Activated naive CD8-positive, alpha-beta T cell (primary cell): Measurements from ENCODE around the gene B3GAT1.
"Not testable (repeated sequence)": the region's sequence is repeated elsewhere in the genome, so short reads cannot be mapped to it uniquely, and the experiment has no call there.

Experiments used
- H3K27ac Mint-ChIP-seq: one replicate; pipeline ENCODE4 v1.8.0; 2021; ENCODE audit warnings: mixed read lengths
- H3K27me3 Mint-ChIP-seq: one replicate; pipeline ENCODE4 v1.8.0; 2021; ENCODE audit warnings: mixed read lengths
- H3K36me3 Mint-ChIP-seq: one replicate; pipeline ENCODE4 v1.8.0; 2021; ENCODE audit warnings: mixed read lengths
- H3K4me1 Mint-ChIP-seq: one replicate; pipeline ENCODE4 v1.8.0; 2021; ENCODE audit warnings: low read depth, mixed read lengths
- H3K4me3 Mint-ChIP-seq: one replicate; pipeline ENCODE4 v1.8.0; 2021; ENCODE audit warnings: mild to moderate bottlenecking, mixed read lengths
- H3K9me3 Mint-ChIP-seq: one replicate; pipeline ENCODE4 v1.8.0; 2021; ENCODE audit warnings: low read depth, mixed read lengths

Gene B3GAT1

GRCh38 chr11:134355656-134356055 lies 56.4 kb downstream of the B3GAT1 start:
- H3K27ac Mint-ChIP-seq: no peak overlapping the region
- peaks cover 3% of the 10 kb centered on the region for H3K9me3 Mint-ChIP-seq
- H3K4me3 Mint-ChIP-seq: no peak overlapping the region
- H3K36me3 Mint-ChIP-seq: peaks cover 2% of the 10 kb centered on the region
- H3K4me1 Mint-ChIP-seq: peaks cover 8% of the 10 kb centered on the region
- H3K27me3 Mint-ChIP-seq: peaks cover 7% of the 10 kb centered on the region

GRCh38 chr11:134355136-134355535 lies 56.9 kb downstream of the B3GAT1 start:
- Mint-ChIP-seq H3K27me3 (peaks cover 5% of the 10 kb centered on the region), H3K36me3 (peaks cover 2% of the 10 kb centered on the region), H3K9me3 (peaks cover 3% of the 10 kb centered on the region), H3K4me1 (peaks cover 7% of the 10 kb centered on the region), H3K4me3 (no peak overlapping the region), H3K27ac (no peak overlapping the region)

GRCh38 chr11:134352111-134352510 lies 59.9 kb downstream of the B3GAT1 start:
- Mint-ChIP-seq H3K27ac (no peak overlapping the region), H3K36me3 (peaks cover 2% of the 10 kb centered on the region), H3K9me3 (peaks cover 3% of the 10 kb centered on the region), H3K4me3 (no peak overlapping the region), H3K27me3 (no peaks in the 10 kb centered on the region), H3K4me1 (peaks cover 4% of the 10 kb centered on the region)

DNA sequence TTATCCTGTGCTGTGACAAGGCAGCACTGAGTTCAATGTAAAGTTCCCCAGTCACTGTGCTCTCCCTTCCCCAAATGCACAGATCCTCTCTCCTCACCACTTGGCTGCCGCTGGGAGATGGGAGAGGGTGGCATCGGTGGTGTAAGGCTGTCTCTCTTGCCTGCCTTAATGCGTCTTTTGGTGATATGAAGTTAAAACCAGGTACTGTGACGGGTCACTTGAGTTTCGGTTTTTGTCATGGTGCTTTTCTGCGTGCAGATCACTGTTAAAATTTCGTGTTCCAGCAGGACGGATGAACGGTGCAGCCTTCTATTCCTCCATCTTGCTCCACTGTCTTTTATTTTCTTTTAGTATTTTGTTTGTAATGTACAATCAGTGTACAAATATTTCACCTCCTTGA lies 61.7 kb downstream of the B3GAT1 start:
- Mint-ChIP-seq H3K27me3 (no peaks in the 10 kb centered on the region), H3K4me3 (no peak overlapping the region), H3K9me3 (peaks cover 3% of the 10 kb centered on the region), H3K27ac (no peak overlapping the region), H3K4me1 (peaks cover 4% of the 10 kb centered on the region), H3K36me3 (peaks cover 4% of the 10 kb centered on the region)

- H3K27ac Mint-ChIP-seq: no peak overlapping the region
- H3K4me1 Mint-ChIP-seq: peaks cover 4% of the 10 kb centered on the region
- peaks cover 3% of the 10 kb centered on the region for H3K9me3 Mint-ChIP-seq
- H3K27me3 Mint-ChIP-seq: no peaks in the 10 kb centered on the region
- no peak overlapping the region for H3K4me3 Mint-ChIP-seq
- peaks cover 4% of the 10 kb centered on the region for H3K36me3 Mint-ChIP-seq
Observed at GRCh38 chr11:134349802-134350355, 62.2 kb downstream of the B3GAT1 start.

DNA sequence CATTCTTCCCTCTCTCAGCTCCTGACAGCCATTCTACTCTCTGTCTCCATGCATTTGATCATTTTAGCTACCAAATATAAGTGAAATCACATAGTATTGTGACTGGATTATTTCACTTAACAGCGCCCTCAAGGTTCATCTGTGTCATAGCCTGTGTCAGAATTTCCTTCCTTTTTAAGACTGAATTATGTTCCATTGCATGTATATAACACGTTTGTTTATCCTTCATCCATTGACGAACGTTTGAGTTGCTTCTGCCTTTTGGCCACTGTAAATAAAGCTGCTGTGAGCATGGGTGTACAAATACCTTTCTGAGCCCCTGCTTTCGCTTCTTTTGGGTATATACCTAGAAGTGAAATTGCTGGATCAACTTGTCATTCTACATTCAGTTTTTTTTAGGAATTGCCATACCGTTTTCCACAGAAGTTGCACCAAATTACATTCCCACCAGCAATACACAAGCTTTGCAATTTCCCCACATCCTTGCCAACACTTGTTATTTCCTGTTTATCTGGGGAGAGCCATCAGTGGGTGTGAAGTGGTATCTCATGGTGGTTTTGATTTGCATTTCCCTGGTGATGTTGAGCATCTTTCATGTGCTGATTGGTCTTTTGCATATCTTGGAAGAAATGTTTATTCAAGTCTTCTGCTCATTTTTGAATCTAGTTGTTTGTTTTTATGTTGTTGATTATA lies 62.8 kb downstream of the B3GAT1 start:
- peaks cover 4% of the 10 kb centered on the region for H3K4me1 Mint-ChIP-seq
- H3K9me3 Mint-ChIP-seq: peaks cover 3% of the 10 kb centered on the region
- H3K36me3 Mint-ChIP-seq: peaks cover 4% of the 10 kb centered on the region
- H3K4me3 Mint-ChIP-seq: no peak overlapping the region
- H3K27ac Mint-ChIP-seq: no peak overlapping the region
- H3K27me3 Mint-ChIP-seq: no peaks in the 10 kb centered on the region

- H3K27ac Mint-ChIP-seq: no peak overlapping the region
- peaks cover 2% of the 10 kb centered on the region for H3K36me3 Mint-ChIP-seq
- no peak overlapping the region for H3K4me3 Mint-ChIP-seq
- H3K27me3 Mint-ChIP-seq: no peaks in the 10 kb centered on the region
- no peaks in the 10 kb centered on the region for H3K9me3 Mint-ChIP-seq
- peaks cover 4% of the 10 kb centered on the region for H3K4me1 Mint-ChIP-seq
Observed at GRCh38 chr11:134347441-134347840, 64.6 kb downstream of the B3GAT1 start.

DNA sequence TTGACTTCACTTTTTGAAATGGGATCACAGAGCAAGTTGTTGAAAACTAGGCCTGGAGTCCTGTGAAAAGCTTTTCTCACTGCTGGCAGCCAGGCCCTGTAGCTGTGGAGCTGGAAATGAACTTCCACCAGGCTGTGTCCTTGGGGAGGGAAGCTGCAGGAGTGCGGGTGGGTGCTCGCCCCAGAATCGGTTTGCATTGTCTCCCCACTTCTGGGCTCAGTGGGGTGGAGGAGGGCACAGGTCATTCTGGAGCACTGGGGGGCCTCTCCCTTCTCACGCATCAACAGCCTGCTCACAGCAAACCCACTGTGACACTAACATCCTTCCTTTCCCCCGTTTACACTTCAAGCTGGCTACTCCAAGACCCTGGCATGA lies 65.1 kb downstream of the B3GAT1 start:
- Mint-ChIP-seq H3K36me3 (peaks cover 2% of the 10 kb centered on the region), H3K4me3 (no peak overlapping the region), H3K27me3 (no peaks in the 10 kb centered on the region), H3K4me1 (peaks cover 4% of the 10 kb centered on the region), H3K27ac (no peak overlapping the region), H3K9me3 (no peaks in the 10 kb centered on the region)

GRCh38 chr11:134346101-134346975 lies 65.7 kb downstream of the B3GAT1 start:
- Mint-ChIP-seq H3K36me3 (peaks cover 2% of the 10 kb centered on the region), H3K4me3 (no peak overlapping the region), H3K27ac (no peak overlapping the region), H3K4me1 (peaks cover 4% of the 10 kb centered on the region), H3K27me3 (no peaks in the 10 kb centered on the region), H3K9me3 (no peaks in the 10 kb centered on the region)

- no peaks in the 10 kb centered on the region for H3K9me3 Mint-ChIP-seq
- H3K4me3 Mint-ChIP-seq: no peak overlapping the region
- H3K4me1 Mint-ChIP-seq: peaks cover 4% of the 10 kb centered on the region
- peaks cover 2% of the 10 kb centered on the region for H3K36me3 Mint-ChIP-seq
- H3K27me3 Mint-ChIP-seq: no peaks in the 10 kb centered on the region
- H3K27ac Mint-ChIP-seq: no peak overlapping the region
Observed at GRCh38 chr11:134345237-134345550, 66.8 kb downstream of the B3GAT1 start.

- H3K27me3 Mint-ChIP-seq, H3K36me3 Mint-ChIP-seq, H3K27ac Mint-ChIP-seq, H3K4me3 Mint-ChIP-seq, H3K9me3 Mint-ChIP-seq, H3K4me1 Mint-ChIP-seq: not testable (repeated sequence)
Observed at GRCh38 chr11:134344497-134345236, 67.4 kb downstream of the B3GAT1 start.

GRCh38 chr11:134343646-134344045 lies 68.4 kb downstream of the B3GAT1 start:
- no peaks in the 10 kb centered on the region for H3K9me3 Mint-ChIP-seq
- no peak overlapping the region for H3K27ac Mint-ChIP-seq
- peaks cover 2% of the 10 kb centered on the region for H3K36me3 Mint-ChIP-seq
- H3K4me3 Mint-ChIP-seq: no peak overlapping the region
- H3K27me3 Mint-ChIP-seq: no peaks in the 10 kb centered on the region
- no peaks in the 10 kb centered on the region for H3K4me1 Mint-ChIP-seq

- Mint-ChIP-seq H3K9me3 (no peaks in the 10 kb centered on the region), H3K27me3 (no peaks in the 10 kb centered on the region), H3K4me3 (no peak overlapping the region), H3K4me1 (no peaks in the 10 kb centered on the region), H3K36me3 (peaks cover 2% of the 10 kb centered on the region), H3K27ac (no peak overlapping the region)
Observed at GRCh38 chr11:134342572-134343340, 69.3 kb downstream of the B3GAT1 start.

DNA sequence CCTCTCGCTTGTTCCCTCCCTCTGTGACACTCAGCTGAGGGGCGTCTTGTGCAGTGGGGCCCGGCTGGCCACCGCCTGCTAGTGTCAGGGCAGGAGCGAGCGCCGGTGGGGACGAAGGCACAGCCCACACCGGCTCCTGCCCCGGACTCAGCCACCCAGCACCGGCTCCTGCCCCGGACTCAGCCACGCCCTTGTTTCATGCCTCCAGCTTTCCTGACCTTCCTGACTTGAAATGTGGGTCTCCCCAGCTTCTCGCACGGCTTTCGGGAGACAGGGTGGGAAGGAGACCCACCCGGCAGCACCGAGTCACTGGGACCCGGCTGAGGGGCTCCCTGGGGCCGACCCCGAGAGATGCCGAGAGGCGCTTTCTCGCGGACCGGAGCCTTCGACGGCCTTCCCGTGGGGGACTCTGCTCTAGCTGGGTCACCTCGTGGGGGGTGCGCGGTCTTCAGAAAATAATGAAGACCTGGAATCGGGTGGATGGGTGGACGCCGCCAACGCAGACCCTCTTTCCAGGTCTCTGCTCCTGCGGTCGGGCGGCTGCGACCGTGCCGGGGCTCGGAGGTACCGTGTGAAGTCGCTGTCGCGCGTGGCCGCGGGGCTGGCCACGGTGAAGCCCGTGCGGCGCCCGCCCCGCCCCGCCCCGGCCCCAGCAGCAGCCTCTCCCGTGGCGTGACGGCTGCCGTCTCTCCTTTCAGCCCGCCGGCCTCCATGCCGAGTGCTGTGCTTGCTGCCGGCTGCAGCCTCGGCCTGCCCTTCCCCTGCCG lies 70.1 kb downstream of the B3GAT1 start:
- Mint-ChIP-seq H3K4me1 (no peaks in the 10 kb centered on the region), H3K36me3 (peaks cover 2% of the 10 kb centered on the region), H3K4me3 (no peak overlapping the region), H3K9me3 (no peaks in the 10 kb centered on the region), H3K27ac (no peak overlapping the region), H3K27me3 (no peaks in the 10 kb centered on the region)
